Measurements from ENCODE around the gene RNF112. TPM values are rescaled to one million over a fixed set of nuclear protein-coding genes. Genes with fewer than 3 reads are reported as not detected.

RNF112 gene
- total RNA-seq, 1 donor from 2014 or later = 0.36 TPM

DNA sequence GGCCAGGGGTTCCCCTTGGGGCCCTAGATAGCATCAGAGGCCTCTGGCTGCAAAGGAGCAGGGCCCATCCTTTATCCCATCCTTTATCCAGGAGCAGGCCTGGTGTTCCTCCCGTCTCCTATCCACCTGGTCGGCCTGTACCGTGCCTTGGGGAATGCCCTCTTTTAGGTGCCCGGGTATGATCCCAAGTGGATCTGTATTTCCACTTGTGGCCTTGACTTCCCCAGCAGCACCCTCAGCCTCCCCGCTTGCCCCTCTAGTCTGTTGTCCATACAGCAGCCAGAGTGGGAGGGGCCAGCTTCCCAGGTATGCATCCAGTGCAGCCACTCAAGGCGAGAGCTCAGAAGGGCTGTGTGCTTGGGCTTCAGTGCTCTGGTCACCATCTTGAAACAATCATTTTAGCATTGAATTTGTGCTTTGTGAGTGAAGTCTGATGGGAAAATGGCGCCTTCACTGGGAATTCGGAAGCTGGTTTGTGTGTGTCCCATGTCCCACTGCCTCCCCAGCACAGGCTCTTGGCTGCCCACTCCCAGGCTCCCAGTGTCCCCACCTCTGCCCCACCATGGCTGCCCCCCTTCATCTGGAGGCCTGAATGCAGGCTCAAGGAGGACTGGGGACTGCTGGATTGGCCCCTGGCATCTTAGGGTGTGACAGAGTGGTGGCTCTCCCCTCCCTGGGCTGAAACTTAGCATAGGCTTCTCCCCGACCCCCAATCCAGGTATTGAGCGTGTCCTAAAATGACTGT is 3.3 kb upstream of the RNF112 start:
- Mint-ChIP-seq H3K9me3 (ENCODE audit: unreplicated experiment) (no peaks in the 10 kb centered on the region), H3K27me3 (ENCODE audit: low read depth, unreplicated experiment) (peaks cover 10% of the 10 kb centered on the region), H3K4me1 (ENCODE audit: low read depth, unreplicated experiment) (peaks cover 9% of the 10 kb centered on the region), H3K4me3 (ENCODE audit: unreplicated experiment) (no peak overlapping the region), H3K36me3 (ENCODE audit: low read depth, unreplicated experiment) (no peaks in the 10 kb centered on the region), H3K27ac (ENCODE audit: unreplicated experiment) (no peak overlapping the region)
- Histone ChIP-seq H3K4me1 (ENCODE audit: insufficient read depth, low read length) (peaks cover 25% of the 10 kb centered on the region), H3K27ac (ENCODE audit: low read depth, low read length) (no peak overlapping the region), H3K27me3 (ENCODE audit: insufficient read depth, low read length) (no peaks in the 10 kb centered on the region), H4K20me1 (ENCODE audit: insufficient read depth, low read length) (no peaks in the 10 kb centered on the region), H3K79me2 (ENCODE audit: insufficient read depth, low read length) (no peaks in the 10 kb centered on the region), H2AFZ (ENCODE audit: low read depth, low read length) (no peak overlapping the region), H3K9ac (ENCODE audit: low read length) (no peak overlapping the region), H3K9me3 (ENCODE audit: insufficient read depth, low read depth, low read length) (no peaks in the 10 kb centered on the region), H3K36me3 (ENCODE audit: insufficient read depth, low read length) (no peaks in the 10 kb centered on the region), H3K4me2 (ENCODE audit: low read length) (no peak overlapping the region), H3K4me3 (ENCODE audit: insufficient read depth, low read depth, low read length) (no peak overlapping the region)
- DNase-seq (ENCODE audit: low read depth) (no peak), FAIRE-seq (no peak)
- TF ChIP-seq, protein P1, sequence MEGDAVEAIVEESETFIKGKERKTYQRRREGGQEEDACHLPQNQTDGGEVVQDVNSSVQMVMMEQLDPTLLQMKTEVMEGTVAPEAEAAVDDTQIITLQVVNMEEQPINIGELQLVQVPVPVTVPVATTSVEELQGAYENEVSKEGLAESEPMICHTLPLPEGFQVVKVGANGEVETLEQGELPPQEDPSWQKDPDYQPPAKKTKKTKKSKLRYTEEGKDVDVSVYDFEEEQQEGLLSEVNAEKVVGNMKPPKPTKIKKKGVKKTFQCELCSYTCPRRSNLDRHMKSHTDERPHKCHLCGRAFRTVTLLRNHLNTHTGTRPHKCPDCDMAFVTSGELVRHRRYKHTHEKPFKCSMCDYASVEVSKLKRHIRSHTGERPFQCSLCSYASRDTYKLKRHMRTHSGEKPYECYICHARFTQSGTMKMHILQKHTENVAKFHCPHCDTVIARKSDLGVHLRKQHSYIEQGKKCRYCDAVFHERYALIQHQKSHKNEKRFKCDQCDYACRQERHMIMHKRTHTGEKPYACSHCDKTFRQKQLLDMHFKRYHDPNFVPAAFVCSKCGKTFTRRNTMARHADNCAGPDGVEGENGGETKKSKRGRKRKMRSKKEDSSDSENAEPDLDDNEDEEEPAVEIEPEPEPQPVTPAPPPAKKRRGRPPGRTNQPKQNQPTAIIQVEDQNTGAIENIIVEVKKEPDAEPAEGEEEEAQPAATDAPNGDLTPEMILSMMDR (IDR thresholded peaks at IDR 0.05; ENCODE audit: insufficient read depth, low read depth, low read length) = no peak
- TF ChIP-seq EZH2 (IDR thresholded peaks at IDR 0.05; ENCODE audit: insufficient read depth, low read length) = no peak

DNA sequence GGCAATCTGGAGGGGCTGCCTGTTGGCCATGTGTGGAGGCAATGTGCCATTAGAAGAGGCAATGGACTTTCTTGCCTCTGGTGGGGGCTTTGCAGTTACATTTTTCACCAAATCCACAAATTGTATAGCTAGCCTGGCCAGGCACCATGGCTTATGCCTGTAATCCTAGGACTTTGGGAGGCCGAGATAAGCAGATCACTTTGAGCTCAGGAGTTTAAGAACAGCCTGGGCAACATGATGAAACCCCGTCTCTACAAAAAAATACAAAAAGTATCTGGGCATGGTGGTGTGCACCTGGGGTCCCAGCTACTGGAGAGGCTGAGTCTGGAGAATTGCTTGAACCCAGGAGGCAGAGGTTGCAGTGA is 2.7 kb upstream of the RNF112 start:
- H3K9me3 ChIP-seq (ENCODE audit: insufficient read depth, low read depth, low read length) = no peaks in the 10 kb centered on the region
- H3K4me1 Mint-ChIP-seq (ENCODE audit: low read depth, unreplicated experiment) = peaks cover 9% of the 10 kb centered on the region
- H3K4me1 ChIP-seq (ENCODE audit: insufficient read depth, low read length) = peaks cover 25% of the 10 kb centered on the region
- FAIRE-seq (no peak), DNase-seq (ENCODE audit: low read depth) (no peak)
- no peaks in the 10 kb centered on the region for H3K36me3 Mint-ChIP-seq (ENCODE audit: low read depth, unreplicated experiment)
- H3K36me3 ChIP-seq (ENCODE audit: insufficient read depth, low read length) = no peaks in the 10 kb centered on the region
- H3K27ac Mint-ChIP-seq (ENCODE audit: unreplicated experiment) = no peak overlapping the region
- H2AFZ ChIP-seq (ENCODE audit: low read depth, low read length) = no peak overlapping the region
- H3K27ac ChIP-seq (ENCODE audit: low read depth, low read length) = no peak overlapping the region
- no peak overlapping the region for H3K9ac ChIP-seq (ENCODE audit: low read length)
- H3K4me3 Mint-ChIP-seq (ENCODE audit: unreplicated experiment) = no peak overlapping the region
- H3K27me3 ChIP-seq (ENCODE audit: insufficient read depth, low read length) = no peaks in the 10 kb centered on the region
- no peak overlapping the region for H3K4me3 ChIP-seq (ENCODE audit: insufficient read depth, low read depth, low read length)
- H3K27me3 Mint-ChIP-seq (ENCODE audit: low read depth, unreplicated experiment) = peaks cover 10% of the 10 kb centered on the region
- H3K4me2 ChIP-seq (ENCODE audit: low read length) = no peak overlapping the region
- H3K9me3 Mint-ChIP-seq (ENCODE audit: unreplicated experiment) = no peaks in the 10 kb centered on the region
- TF ChIP-seq, protein P1 (IDR thresholded peaks at IDR 0.05; ENCODE audit: insufficient read depth, low read depth, low read length) = no peak
- no peak for TF ChIP-seq EZH2 (IDR thresholded peaks at IDR 0.05; ENCODE audit: insufficient read depth, low read length)
- no peaks in the 10 kb centered on the region for H4K20me1 ChIP-seq (ENCODE audit: insufficient read depth, low read length)
- H3K79me2 ChIP-seq (ENCODE audit: insufficient read depth, low read length) = no peaks in the 10 kb centered on the region

DNA sequence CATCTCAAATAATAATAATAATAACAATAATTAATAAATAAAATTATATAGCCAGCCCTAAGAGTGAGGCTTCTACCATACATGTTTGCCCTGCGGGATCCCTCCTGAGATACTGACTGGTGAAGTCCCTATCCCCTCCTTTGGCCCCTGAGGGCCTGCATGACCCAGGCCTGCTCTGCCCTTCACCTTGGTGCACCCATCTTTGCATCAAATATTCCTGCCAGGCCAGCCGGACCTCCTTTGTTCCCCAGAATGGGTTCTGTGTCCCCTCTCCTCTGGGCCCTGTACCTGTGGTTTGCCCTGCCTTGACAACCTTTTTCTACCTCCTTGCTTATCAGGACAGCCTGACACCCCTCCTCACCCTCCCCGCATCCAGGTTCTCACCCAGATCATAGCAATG is 2.0 kb upstream of the RNF112 start:
- peaks cover 9% of the 10 kb centered on the region for H3K4me1 Mint-ChIP-seq (ENCODE audit: low read depth, unreplicated experiment)
- H2AFZ ChIP-seq (ENCODE audit: low read depth, low read length) = peak overlapping the region; percentile 23
- no peak overlapping the region for H3K4me3 ChIP-seq (ENCODE audit: insufficient read depth, low read depth, low read length)
- H3K27ac ChIP-seq (ENCODE audit: low read depth, low read length) = no peak overlapping the region
- peaks cover 25% of the 10 kb centered on the region for H3K4me1 ChIP-seq (ENCODE audit: insufficient read depth, low read length)
- no peaks in the 10 kb centered on the region for H3K27me3 ChIP-seq (ENCODE audit: insufficient read depth, low read length)
- peak overlapping the region; percentile 82 for H3K4me2 ChIP-seq (ENCODE audit: low read length)
- H3K9me3 ChIP-seq (ENCODE audit: insufficient read depth, low read depth, low read length) = no peaks in the 10 kb centered on the region
- H3K36me3 ChIP-seq (ENCODE audit: insufficient read depth, low read length) = no peaks in the 10 kb centered on the region
- FAIRE-seq = no peak
- DNase-seq (ENCODE audit: low read depth) = no peak
- H3K27me3 Mint-ChIP-seq (ENCODE audit: low read depth, unreplicated experiment) = peaks cover 13% of the 10 kb centered on the region
- no peak overlapping the region for H3K4me3 Mint-ChIP-seq (ENCODE audit: unreplicated experiment)
- H4K20me1 ChIP-seq (ENCODE audit: insufficient read depth, low read length) = no peaks in the 10 kb centered on the region
- H3K27ac Mint-ChIP-seq (ENCODE audit: unreplicated experiment) = no peak overlapping the region
- H3K9ac ChIP-seq (ENCODE audit: low read length) = no peak overlapping the region
- no peak for TF ChIP-seq EZH2 (IDR thresholded peaks at IDR 0.05; ENCODE audit: insufficient read depth, low read length)
- TF ChIP-seq, protein P1 (IDR thresholded peaks at IDR 0.05; ENCODE audit: insufficient read depth, low read depth, low read length) = no peak
- no peaks in the 10 kb centered on the region for H3K9me3 Mint-ChIP-seq (ENCODE audit: unreplicated experiment)
- no peaks in the 10 kb centered on the region for H3K79me2 ChIP-seq (ENCODE audit: insufficient read depth, low read length)
- no peaks in the 10 kb centered on the region for H3K36me3 Mint-ChIP-seq (ENCODE audit: low read depth, unreplicated experiment)

Data from astrocyte (in vitro differentiated cells and primary cell).